Activated CD8-positive, alpha-beta memory T cell treated with anti-CD3 and anti-CD28 coated beads for 1 hour (primary cell): ENCODE data around the gene ALPL.
"Not testable (repeated sequence)": the region's sequence is repeated elsewhere in the genome, so short reads cannot be mapped to it uniquely, and the experiment has no call there.

Source experiments
- DNase-seq, 2 donors: peaks; one replicate each; pipeline ENCODE4 v3.0.0-alpha.2; 2020; ENCODE audit warnings: low read depth in 1 of 2; ENCODE audit errors: extremely low read depth in 1 of 2

The ALPL gene

GRCh38 chr1:21509351-21510112, at the start of gene ALPL:
Gene ALPL, plus strand, starts transcription at chr1:21509423. Its CDS starts 44,659 bp downstream, at chr1:21554082.
- no peak for DNase-seq

- DNase-seq, result not testable (repeated sequence)
Measured at GRCh38 chr1:21465127-21465526, 44.1 kb upstream of the ALPL start.

DNA sequence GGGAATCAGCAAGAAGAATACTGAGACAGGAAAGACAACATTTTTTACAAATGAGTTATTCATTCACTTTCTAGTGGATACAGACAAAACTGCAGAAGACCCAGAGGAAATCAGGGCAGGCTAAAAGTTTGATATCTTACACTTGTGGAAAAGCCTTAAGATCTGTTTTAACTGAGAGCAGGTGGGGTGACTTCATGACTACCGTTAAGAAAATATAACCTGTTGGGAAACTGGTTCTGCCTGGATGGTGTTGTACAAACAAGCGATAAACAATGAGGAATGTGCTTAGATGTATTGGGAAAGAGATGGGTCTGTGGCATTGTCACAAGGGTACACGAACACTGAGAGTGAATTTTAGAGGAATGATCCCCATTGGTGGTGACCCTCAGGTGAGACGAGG, 41.3 kb upstream of the ALPL start:
- not testable (repeated sequence) for DNase-seq

- no peak for DNase-seq
Measured at GRCh38 chr1:21468599-21468998, 40.6 kb upstream of the ALPL start.

DNA sequence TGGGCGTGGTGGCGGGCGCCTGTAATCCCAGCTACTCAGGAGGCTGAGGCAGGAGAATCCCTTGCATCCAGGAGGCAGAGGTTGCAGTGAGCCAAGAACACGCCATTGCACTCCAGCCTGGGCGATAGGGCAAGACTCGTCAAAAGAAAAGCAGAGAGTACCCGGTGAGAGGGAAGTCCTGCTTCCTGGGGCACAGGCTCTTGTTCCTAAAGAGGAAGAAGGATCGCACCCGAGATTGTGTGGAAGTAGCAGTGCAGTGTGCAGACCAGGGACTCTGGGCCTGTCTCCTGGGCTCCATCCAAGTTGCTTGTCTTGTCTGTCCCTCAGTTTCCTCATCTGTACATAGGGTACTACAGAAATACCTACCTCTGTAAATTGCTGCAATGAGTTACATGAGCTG, 39.6 kb upstream of the ALPL start:
- DNase-seq, result no peak

GRCh38 chr1:21472861-21473260, 36.4 kb upstream of the ALPL start:
- DNase-seq, result no peak

- DNase-seq, result no peak
Measured at GRCh38 chr1:21478356-21478755, 30.9 kb upstream of the ALPL start.

- DNase-seq, result not testable (repeated sequence)
Measured at GRCh38 chr1:21483881-21484280, 25.3 kb upstream of the ALPL start.

- no peak for DNase-seq
Measured at GRCh38 chr1:21489146-21489545, 20.1 kb upstream of the ALPL start.

- no peak for DNase-seq
Measured at GRCh38 chr1:21490774-21491487, 18.3 kb upstream of the ALPL start.

DNA sequence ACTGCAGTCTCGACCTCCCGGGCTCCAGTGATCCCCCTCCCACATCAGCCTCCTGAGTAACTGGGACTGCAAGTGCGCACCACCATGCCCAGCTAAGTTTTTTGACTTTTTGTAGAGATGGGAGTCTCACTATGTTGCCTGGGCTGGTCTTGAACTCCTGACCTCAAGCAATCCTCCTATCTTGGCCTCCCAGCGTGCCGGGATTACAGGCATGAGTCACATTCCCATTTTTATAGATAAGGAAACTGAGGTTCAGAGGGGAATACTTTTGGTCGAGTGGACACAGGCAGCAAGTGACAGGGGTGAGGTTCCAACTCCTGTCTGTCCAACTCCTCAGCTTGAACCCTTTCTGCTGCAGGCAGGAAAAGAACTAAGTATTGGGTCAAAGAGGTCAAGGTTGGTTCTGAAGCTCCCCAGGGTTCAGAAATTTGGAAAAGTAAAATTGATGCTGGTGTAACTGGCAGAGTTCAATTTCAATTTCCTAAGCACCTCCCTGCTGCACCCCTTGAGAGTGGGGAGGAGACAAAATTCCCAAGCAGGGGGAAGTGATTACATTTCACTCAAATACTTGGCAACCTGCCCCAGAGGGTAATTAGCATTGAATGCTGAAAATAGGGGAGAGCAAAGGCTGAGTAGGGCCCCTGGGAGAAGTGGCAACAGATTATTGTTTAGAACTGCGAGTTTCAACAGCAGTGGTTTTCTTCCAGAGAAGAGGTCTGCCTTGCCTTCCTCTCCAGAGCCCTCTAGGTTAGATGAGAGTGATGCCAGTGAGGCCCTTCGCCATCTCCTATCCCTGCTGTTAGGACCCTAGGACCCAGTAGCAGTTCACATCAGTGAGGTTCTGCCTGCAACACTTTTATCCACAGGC, 17.5 kb upstream of the ALPL start:
- no peak for DNase-seq

DNA sequence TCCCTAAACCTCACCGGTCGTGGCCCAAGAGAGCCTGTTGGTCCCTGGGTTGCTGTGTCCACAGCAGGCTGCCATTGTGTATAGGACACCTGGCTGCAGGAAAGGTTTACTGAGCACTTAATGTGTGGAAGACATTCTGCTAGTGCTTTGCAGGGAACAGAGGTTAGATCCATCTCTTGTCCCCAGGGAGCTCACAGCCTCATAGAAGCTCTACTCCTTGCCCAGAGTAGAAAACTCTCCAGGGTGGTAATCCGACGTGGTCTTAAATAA, 16.9 kb upstream of the ALPL start:
- no peak for DNase-seq

GRCh38 chr1:21494196-21494595, 15.0 kb upstream of the ALPL start:
- no peak for DNase-seq

- DNase-seq, result no peak
Measured at GRCh38 chr1:21495225-21495820, 13.9 kb upstream of the ALPL start.

- no peak for DNase-seq
Measured at GRCh38 chr1:21496063-21496462, 13.2 kb upstream of the ALPL start.

DNA sequence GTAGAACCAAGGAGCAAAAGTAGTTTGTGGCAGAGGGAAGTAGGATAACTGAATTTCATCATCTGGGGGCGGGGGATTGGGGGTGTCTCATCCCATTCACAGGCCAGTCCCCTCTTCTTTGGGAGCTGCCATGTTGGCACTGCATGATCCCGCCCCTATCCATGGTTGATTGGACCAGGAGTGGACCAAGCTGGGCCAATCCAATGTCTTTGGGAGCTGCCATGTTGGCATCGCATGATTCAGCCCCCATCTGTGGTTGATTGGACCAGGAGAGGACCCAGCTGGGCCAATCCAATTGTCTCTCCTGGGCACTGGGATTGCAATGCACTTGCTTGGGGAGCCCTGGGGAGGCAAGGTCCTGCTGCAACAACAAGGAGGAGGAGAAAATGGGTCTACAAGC, 12.3 kb upstream of the ALPL start:
- DNase-seq, result no peak

- no peak for DNase-seq
Measured at GRCh38 chr1:21497466-21498061, 11.7 kb upstream of the ALPL start.

GRCh38 chr1:21499283-21499950, 9.8 kb upstream of the ALPL start:
- no peak for DNase-seq

DNA sequence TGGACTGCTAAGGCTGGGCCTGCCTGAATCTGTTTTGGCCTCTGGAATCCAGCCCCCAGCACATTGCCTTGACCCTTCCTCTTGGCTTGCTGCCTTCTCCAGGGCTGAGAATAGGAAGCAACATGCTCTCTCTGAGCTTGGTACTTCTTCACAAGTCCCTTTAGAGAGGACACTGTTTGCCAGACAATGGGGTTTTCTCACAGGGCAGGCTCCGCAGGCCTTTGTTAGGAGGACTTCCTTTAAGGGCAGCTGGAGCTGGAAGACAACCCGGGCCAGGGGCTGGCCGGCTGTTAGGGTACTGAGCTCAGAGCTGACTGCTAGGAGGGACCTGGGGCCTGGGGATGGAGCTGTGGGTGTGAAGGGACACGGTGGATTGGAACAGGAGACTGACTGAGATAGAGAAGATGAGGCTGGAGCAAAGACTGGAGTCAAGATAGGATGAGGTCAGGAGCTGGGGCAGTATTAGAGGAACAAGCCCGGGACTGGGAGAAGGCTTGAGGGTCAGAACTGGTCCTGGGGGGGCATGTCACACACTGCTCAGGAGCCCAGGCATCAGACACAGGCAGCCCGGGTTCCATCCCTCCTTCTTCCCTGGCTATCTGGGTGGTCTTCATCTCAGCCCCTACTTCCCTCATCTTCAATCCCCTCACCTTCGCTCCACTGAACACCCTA, 5.4 kb upstream of the ALPL start:
- DNase-seq, result no peak

GRCh38 chr1:21506804-21507203, 2.4 kb upstream of the ALPL start:
- DNase-seq, result no peak
